OCI-LY7 (cell line): ENCODE data around the gene DDN.

Experiments used
- CTCF ChIP-seq: fragments of 200-600 bp; sonication (generic); conservative IDR thresholded peaks from 2 replicates; pipeline ENCODE4 v1.5.1; 2014; ENCODE audit warnings: mild to moderate bottlenecking, antibody characterized with exemption, low read length, moderate library complexity, mixed read lengths
- EZH2phosphoT487 ChIP-seq: fragments of 200-600 bp; sonication (generic); IDR thresholded peaks from 2 replicates; pipeline ENCODE4 v1.6.1; 2018; ENCODE audit warnings: low read depth, borderline replicate concordance, mild to moderate bottlenecking, mixed run types, antibody characterized with exemption, low read length, moderate library complexity, mixed read lengths

- TF ChIP-seq CTCF (no peak), EZH2phosphoT487 (no peak)
These were observed 20.2 kb downstream of the DDN start for GRCh38 chr12:48978741-48979601.
